IMR-90 (cell line): ENCODE results near the gene PRPF8. TPM values are rescaled to one million over a fixed set of nuclear protein-coding genes. Genes with fewer than 3 reads are reported as not detected.

Experiments used
- ATAC-seq: fragments of 200-7000 bp; cut with Tn5 transposase; 2 replicates; pipeline ENCODE4 v1.9.1; 2020; ENCODE audit warnings: low read depth, mild to moderate bottlenecking, moderate library complexity
- BruUV-seq: library from RNA; stranded (reverse); fragments of 400-500 nt; replicated peaks from 2 replicates; lab custom pipeline; 2021; lab: Mats Ljungman, UMichigan
- CTCF ChIA-PET: fragments of 300-600 bp; formaldehyde crosslinking; extraction: SDS; loops from one replicate; lab custom pipeline; 2021; ENCODE audit warnings: antibody characterized with exemption; lab: Yijun Ruan, JAX
- POLR2A ChIA-PET: fragments of 300-600 bp; sonication (Branson Sonifier 250); formaldehyde crosslinking; loops from one replicate; lab custom pipeline; 2022; ENCODE audit warnings: antibody characterized with exemption; ENCODE audit not compliant: unreplicated experiment; lab: Charles Lee
- DNase-seq: peaks from one replicate; pipeline ENCODE4 v3.0.0; 2013
- H2AFZ ChIP-seq: replicated peaks from 2 replicates; pipeline ENCODE3; 2013; ENCODE audit warnings: low read length, mild to moderate bottlenecking; ENCODE audit not compliant: poor library complexity
- H2AK5ac ChIP-seq: 2 replicates; pipeline ENCODE4 v1.6.1; 2013; ENCODE audit warnings: low read depth, low read length, inconsistent platforms
- H2AK9ac ChIP-seq: replicated peaks from 2 replicates; pipeline ENCODE3; 2013; ENCODE audit warnings: mild to moderate bottlenecking, low read depth, low read length, moderate library complexity; ENCODE audit not compliant: poor library complexity
- H2BK120ac ChIP-seq: 2 replicates; pipeline ENCODE4 v1.6.1; 2013; ENCODE audit warnings: low read depth, low read length, inconsistent platforms
- H2BK15ac ChIP-seq: 3 replicates; pipeline ENCODE4 v1.6.1; 2013; ENCODE audit warnings: low read depth, low read length, inconsistent platforms
- H2BK20ac ChIP-seq: 2 replicates; pipeline ENCODE4 v1.6.1; 2013; ENCODE audit warnings: low read depth, mild to moderate bottlenecking, inconsistent platforms, low read length, moderate library complexity
- H2BK5ac ChIP-seq: 2 replicates; pipeline ENCODE4 v1.6.1; 2013; ENCODE audit warnings: mild to moderate bottlenecking, low read depth, low read length, inconsistent platforms; ENCODE audit not compliant: poor library complexity, severe bottlenecking
- H3K14ac ChIP-seq: replicated peaks from 2 replicates; pipeline ENCODE4 v1.6.1; 2013; ENCODE audit warnings: low read depth, low read length, inconsistent platforms
- H3K18ac ChIP-seq: 2 replicates; pipeline ENCODE4 v1.6.1; 2013; ENCODE audit warnings: low read depth, low read length, control low read depth
- H3K23ac ChIP-seq: 2 replicates; pipeline ENCODE4 v1.6.1; 2013; ENCODE audit warnings: low read depth, low read length, inconsistent platforms
- H3K27ac ChIP-seq: 2 replicates; pipeline ENCODE4 v1.5.1; 2013; ENCODE audit warnings: mild to moderate bottlenecking, control low read depth, low read length; ENCODE audit not compliant: insufficient read depth
- H3K27me3 ChIP-seq: 2 replicates; pipeline ENCODE4 v1.6.1; 2013; ENCODE audit warnings: low read length; ENCODE audit not compliant: control insufficient read depth, insufficient read depth
- H3K36me3 ChIP-seq: 2 replicates; pipeline ENCODE4 v1.6.1; 2013; ENCODE audit warnings: low read length, mixed read lengths; ENCODE audit not compliant: control insufficient read depth, insufficient read depth
- H3K4ac ChIP-seq: 2 replicates; pipeline ENCODE4 v1.6.1; 2013; ENCODE audit warnings: low read depth, low read length, inconsistent platforms
- H3K4me1 ChIP-seq: 2 replicates; pipeline ENCODE4 v1.6.1; 2013; ENCODE audit warnings: low read length, mixed read lengths; ENCODE audit not compliant: control insufficient read depth, insufficient read depth
- H3K4me2 ChIP-seq: 2 replicates; pipeline ENCODE4 v1.6.1; 2013; ENCODE audit warnings: low read depth, mild to moderate bottlenecking, control low read depth, low read length, moderate library complexity
- H3K4me3 ChIP-seq: 2 replicates; pipeline ENCODE4 v1.5.1; 2013; ENCODE audit warnings: low read depth, mild to moderate bottlenecking, control low read depth, low read length, moderate library complexity; ENCODE audit not compliant: insufficient read depth
- H3K56ac ChIP-seq: 2 replicates; pipeline ENCODE4 v1.6.1; 2013; ENCODE audit warnings: low read length, inconsistent platforms; ENCODE audit not compliant: insufficient read depth; ENCODE audit errors: extremely low read depth
- H3K79me1 ChIP-seq, 2 experiments: 2 replicates each; pipeline ENCODE4 v1.6.1; 2013; ENCODE audit warnings: low read length in 2 of 2, inconsistent platforms in 1 of 2, low read depth in 1 of 2
- H3K9ac ChIP-seq: 2 replicates; pipeline ENCODE4 v1.6.1; 2013; ENCODE audit warnings: low read depth, low read length, control low read depth
- H3K9me1 ChIP-seq: 2 replicates; pipeline ENCODE4 v1.6.1; 2013; ENCODE audit warnings: low read length, inconsistent platforms; ENCODE audit not compliant: insufficient read depth
- H3K9me3 ChIP-seq: 2 replicates; pipeline ENCODE4 v1.6.1; 2013; ENCODE audit warnings: low read length; ENCODE audit not compliant: control insufficient read depth, insufficient read depth
- H4K20me1 ChIP-seq: 2 replicates; pipeline ENCODE4 v1.6.1; 2013; ENCODE audit warnings: low read length, inconsistent platforms; ENCODE audit not compliant: insufficient read depth
- H4K5ac ChIP-seq: 2 replicates; pipeline ENCODE4 v1.6.1; 2013; ENCODE audit warnings: mild to moderate bottlenecking, low read depth, low read length, control low read depth
- H4K8ac ChIP-seq, 2 experiments: 2 replicates each; pipeline ENCODE4 v1.6.1; 2013; ENCODE audit warnings: low read depth in 2 of 2, low read length in 2 of 2, control low read depth in 1 of 2, inconsistent platforms in 1 of 2
- H4K91ac ChIP-seq: 2 replicates; pipeline ENCODE4 v1.6.1; 2013; ENCODE audit warnings: low read depth, low read length, inconsistent platforms; ENCODE audit not compliant: insufficient read depth
- MXI1 ChIP-seq: IDR thresholded peaks from 2 replicates; pipeline ENCODE4 v1.6.1; 2012; ENCODE audit warnings: low read depth, mild to moderate bottlenecking, low read length, moderate library complexity, borderline replicate concordance
- NFE2L2 ChIP-seq: fragments of 150-350 bp; IDR thresholded peaks from 2 replicates; pipeline ENCODE4 v1.6.1; 2016; ENCODE audit warnings: low read depth, mild to moderate bottlenecking, low read length
- POLR2A ChIP-seq: IDR thresholded peaks from 2 replicates; pipeline ENCODE4 v1.6.1; 2012; ENCODE audit warnings: mild to moderate bottlenecking, low read depth, low read length
- WGBS, 2 experiments: methylation state at CpG; one replicate each; pipeline versions ENCODE4 v1.1.5 to v1.1.7; 2013; ENCODE audit warnings: missing lambda C conversion rate in 2 of 2; ENCODE audit not compliant: insufficient read length in 1 of 2; ENCODE audit errors: extremely low coverage in 2 of 2; 5-methylcytosine and 5-hydroxymethylcytosine counted together
- dilution Hi-C: fragments of 300-500 bp; cut with HindIII; formaldehyde crosslinking; loops from one replicate; pipeline ENCODE4 v1.14.3; 2018; ENCODE audit warnings: low sequenced_read_pairs; ENCODE audit not compliant: unreplicated experiment
- in situ Hi-C: fragments of 300-500 bp; cut with MboI; formaldehyde crosslinking; loops from 3 replicates; pipeline ENCODE4 v1.14.3; 2019; ENCODE audit warnings: low sequenced_read_pairs, inconsistent platforms, mixed read lengths
- intact Hi-C: fragments of 100-400 bp; cut with micrococcal nuclease; formaldehyde crosslinking; loops from 2 replicates; pipeline ENCODE4 v1.10.0; 2022
- polyA plus RNA-seq, 3 experiments: library from polyadenylated mRNA; depleted of rRNA; stranded (reverse); fragments of >200 nt; gene quantifications; 2 replicates each; pipeline ENCODE4 v1.2.3, GENCODE V29; 2012; ENCODE audit warnings: low replicate concordance in 1 of 3
- total RNA-seq: library from RNA; depleted of rRNA; stranded (reverse); fragments of >200 nt; gene quantifications from 2 replicates; pipeline ENCODE4 v1.2.3, GENCODE V29; 2012

Gene PRPF8
- total and polyA plus RNA-seq, 2 of the 4 experiments (the other 2 are of a cell fraction): 141 to 160 TPM

DNA sequence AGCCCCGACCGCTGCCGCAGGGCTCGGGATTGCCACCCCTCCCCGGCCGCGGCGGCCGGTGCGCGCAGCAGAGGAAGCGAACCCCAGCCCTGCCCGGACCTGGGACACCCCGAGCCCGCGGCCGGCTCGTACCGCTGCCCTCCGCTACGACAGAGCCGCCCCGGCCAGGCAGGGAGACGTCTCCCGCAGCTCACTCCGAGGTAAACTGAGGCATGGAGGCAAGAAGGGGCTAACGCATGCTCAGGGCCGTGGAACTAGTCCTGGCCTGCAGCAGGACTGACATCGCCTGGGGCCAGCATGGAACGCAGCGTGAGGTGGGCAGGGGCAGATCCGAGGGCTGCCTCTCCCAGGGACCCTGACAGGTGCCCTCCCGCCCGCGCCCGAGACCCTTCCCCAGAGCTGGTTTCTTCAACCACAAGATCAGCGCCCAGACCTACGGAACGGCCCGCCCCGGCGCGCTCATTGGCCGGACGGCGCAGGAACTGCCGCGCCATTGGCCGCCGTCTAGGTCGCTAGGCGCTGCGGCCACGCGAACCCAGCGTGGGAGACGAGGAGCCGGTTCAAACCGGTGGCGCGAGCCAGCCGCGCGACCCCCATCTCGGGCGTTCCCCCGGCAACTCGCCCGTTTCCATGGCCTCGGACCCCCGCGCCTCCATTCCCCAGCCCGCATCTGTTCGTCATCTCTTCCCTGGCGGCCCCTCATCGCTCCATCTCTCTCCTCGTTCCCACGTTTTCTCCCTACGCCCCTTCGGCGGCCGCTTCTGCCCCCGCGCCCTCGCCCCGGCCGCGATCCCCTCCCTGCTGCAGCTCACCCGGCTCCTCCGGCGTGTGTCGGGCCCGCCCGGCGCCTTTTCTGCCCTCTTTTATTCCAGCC lies 56.4 kb downstream of the PRPF8 start, which contains the start of gene SLC43A2:
SLC43A2 (minus strand) TSS at position 853 of the 874 bp plus-strand sequence. CDS start 960 bp downstream, outside the sequence.
- H3K27me3 ChIP-seq: peaks cover 11% of the 10 kb centered on the region; the same call in 1 of the 2 replicates
- no peak within 1 kb of the TSS for H3K56ac ChIP-seq
- H3K27ac ChIP-seq: peak within 1 kb of the TSS; percentile 64
- TF ChIP-seq NFE2L2: no peak
- peak; percentile 14; the same call in 1 of the 2 replicates for TF ChIP-seq POLR2A
- peak; percentile 81; the same call in 1 of the 2 replicates for TF ChIP-seq MXI1
- no peaks in the 10 kb centered on the region for H3K79me1 ChIP-seq
- no peaks in the 10 kb centered on the region for H3K9me3 ChIP-seq
- H2BK20ac ChIP-seq: no peak within 1 kb of the TSS
- H3K4me1 ChIP-seq: peaks cover 5% of the 10 kb centered on the region
- peak within 1 kb of the TSS; percentile 96 for H2AFZ ChIP-seq
- peak within 1 kb of the TSS; percentile 41; the same call in 1 of the 3 replicates for H2BK15ac ChIP-seq
- CTCF ChIA-PET: interaction anchor here (3.2 kb wide), 1 partner anchor 54 kb away, joined by 23 read pairs; no protein-coding TSS in a partner anchor
- H2AK5ac ChIP-seq: peak within 1 kb of the TSS; percentile 51
- no peaks in the 10 kb centered on the region for H4K20me1 ChIP-seq
- H3K18ac ChIP-seq: peak within 1 kb of the TSS; percentile 7; the same call in 1 of the 2 replicates
- H4K91ac ChIP-seq: peak within 1 kb of the TSS; percentile 47
- peak within 1 kb of the TSS; percentile 33; the same call in 1 of the 2 replicates for H3K14ac ChIP-seq
- dilution Hi-C loops: no loop called here
- peak within 1 kb of the TSS; percentile 38 for H2BK5ac ChIP-seq
- H4K5ac ChIP-seq: peak within 1 kb of the TSS; percentile 65
- H3K4me2 ChIP-seq: peak within 1 kb of the TSS; percentile 98
- peak within 1 kb of the TSS; percentile 71 for H3K4me3 ChIP-seq
- H3K9ac ChIP-seq: peak within 1 kb of the TSS; percentile 75
- no peaks in the 10 kb centered on the region for H3K36me3 ChIP-seq
- no peaks in the 10 kb centered on the region for H3K9me1 ChIP-seq
- in situ Hi-C loops: no loop called here
- intact Hi-C loops: loop anchor here (5.0 kb wide), 1 partner anchor 36 kb away; no protein-coding TSS in a partner anchor
- ATAC-seq (peak; percentile 91), DNase-seq (peak; percentile 70)
- 0% methylated on average over 37 of the region's 95 CpGs; no CpG with 5 or more reads in 1 of the 2 experiments for WGBS, 2 experiments
- POLR2A ChIA-PET: interaction anchor here (0.5 kb wide), 1 partner anchor 13 kb away, joined by 3 read pairs; no protein-coding TSS in a partner anchor
- peak within 1 kb of the TSS; percentile 44 for H3K4ac ChIP-seq
- H4K8ac ChIP-seq: peak within 1 kb of the TSS; percentile 70 to 87; a peak in 3 of 4 replicates
- H2AK9ac ChIP-seq: peak within 1 kb of the TSS; percentile 67
- H3K23ac ChIP-seq: peak within 1 kb of the TSS; percentile 9
- peak within 1 kb of the TSS; percentile 8; the same call in 1 of the 2 replicates for H2BK120ac ChIP-seq
- BruUV-seq: no TSS peak
